Activated CD8-positive, alpha-beta T cell treated with anti-CD3 and anti-CD28 coated beads for 36 hours (primary cell): ENCODE data around the gene RIMBP2. TPM values are rescaled to one million over a fixed set of nuclear protein-coding genes. Genes with fewer than 3 reads are reported as not detected.

Experiments
- ATAC-seq: fragments of 200-7000 bp; cut with Tn5 transposase; one replicate; pipeline ENCODE4 v1.10.0; 2021; ENCODE audit warnings: mild to moderate bottlenecking, moderate library complexity
- CTCF ChIA-PET: fragments of 350-600 bp; sonication (Branson Sonifier 250); formaldehyde crosslinking; loops from one replicate; lab custom pipeline; 2021; ENCODE audit warnings: antibody characterized with exemption; lab: Charles Lee
- POLR2A ChIA-PET: fragments of 350-600 bp; sonication (Branson Sonifier 250); formaldehyde crosslinking; loops from one replicate; lab custom pipeline; 2021; ENCODE audit warnings: antibody characterized with exemption; lab: Charles Lee
- DNase-seq: peaks from one replicate; pipeline ENCODE4 v3.0.0-alpha.2; 2020
- H3K27ac Mint-ChIP-seq: one replicate; pipeline ENCODE4 v1.8.0; 2021; ENCODE audit warnings: mild to moderate bottlenecking, mixed read lengths
- H3K27me3 Mint-ChIP-seq: one replicate; pipeline ENCODE4 v1.8.0; 2021; ENCODE audit warnings: mixed read lengths
- H3K36me3 Mint-ChIP-seq: one replicate; pipeline ENCODE4 v1.8.0; 2021; ENCODE audit warnings: low read depth, mixed read lengths
- H3K4me1 Mint-ChIP-seq: one replicate; pipeline ENCODE4 v1.8.0; 2021; ENCODE audit warnings: low read depth, mixed read lengths
- H3K4me3 Mint-ChIP-seq: one replicate; pipeline ENCODE4 v1.8.0; 2021; ENCODE audit warnings: mild to moderate bottlenecking, moderate library complexity, mixed read lengths
- H3K9me3 Mint-ChIP-seq: one replicate; pipeline ENCODE4 v1.8.0; 2021; ENCODE audit warnings: mixed read lengths
- intact Hi-C: fragments of 100-400 bp; cut with micrococcal nuclease; formaldehyde crosslinking; loops from one replicate; pipeline ENCODE4 v1.10.0; 2022
- total RNA-seq, 2 experiments: library from RNA; stranded (reverse); gene quantifications; one replicate each; pipeline ENCODE4 v1.2.3, GENCODE V29; 2021
- TF ChIP-seq, protein P1 (sequence below): fragments of 200-600 bp; IDR thresholded peaks from one replicate; pipeline ENCODE4 v1.8.0; 2022; ENCODE audit warnings: antibody characterized with exemption, mild to moderate bottlenecking

Gene RIMBP2
- total RNA-seq, 2 experiments from 2014 or later: not detected

GRCh38 chr12:130437555-130438242 is 278.4 kb downstream of the RIMBP2 start:
- intact Hi-C loops: no loop called here
- ChIA-PET CTCF (no interaction called here), POLR2A (no interaction called here)
- Mint-ChIP-seq H3K36me3 (no peaks in the 10 kb centered on the region), H3K9me3 (peaks cover 5% of the 10 kb centered on the region), H3K27ac (no peak overlapping the region), H3K27me3 (no peaks in the 10 kb centered on the region), H3K4me1 (no peaks in the 10 kb centered on the region), H3K4me3 (no peak overlapping the region)
- TF ChIP-seq, protein P1, sequence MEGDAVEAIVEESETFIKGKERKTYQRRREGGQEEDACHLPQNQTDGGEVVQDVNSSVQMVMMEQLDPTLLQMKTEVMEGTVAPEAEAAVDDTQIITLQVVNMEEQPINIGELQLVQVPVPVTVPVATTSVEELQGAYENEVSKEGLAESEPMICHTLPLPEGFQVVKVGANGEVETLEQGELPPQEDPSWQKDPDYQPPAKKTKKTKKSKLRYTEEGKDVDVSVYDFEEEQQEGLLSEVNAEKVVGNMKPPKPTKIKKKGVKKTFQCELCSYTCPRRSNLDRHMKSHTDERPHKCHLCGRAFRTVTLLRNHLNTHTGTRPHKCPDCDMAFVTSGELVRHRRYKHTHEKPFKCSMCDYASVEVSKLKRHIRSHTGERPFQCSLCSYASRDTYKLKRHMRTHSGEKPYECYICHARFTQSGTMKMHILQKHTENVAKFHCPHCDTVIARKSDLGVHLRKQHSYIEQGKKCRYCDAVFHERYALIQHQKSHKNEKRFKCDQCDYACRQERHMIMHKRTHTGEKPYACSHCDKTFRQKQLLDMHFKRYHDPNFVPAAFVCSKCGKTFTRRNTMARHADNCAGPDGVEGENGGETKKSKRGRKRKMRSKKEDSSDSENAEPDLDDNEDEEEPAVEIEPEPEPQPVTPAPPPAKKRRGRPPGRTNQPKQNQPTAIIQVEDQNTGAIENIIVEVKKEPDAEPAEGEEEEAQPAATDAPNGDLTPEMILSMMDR: no peak
- ATAC-seq: no peak
- no peak for DNase-seq

GRCh38 chr12:130436741-130437501 is 279.2 kb downstream of the RIMBP2 start:
- DNase-seq (no peak), ATAC-seq (no peak)
- Mint-ChIP-seq H3K27ac (no peak overlapping the region), H3K36me3 (no peaks in the 10 kb centered on the region), H3K4me1 (no peaks in the 10 kb centered on the region), H3K4me3 (no peak overlapping the region), H3K9me3 (peaks cover 5% of the 10 kb centered on the region), H3K27me3 (no peaks in the 10 kb centered on the region)
- CTCF ChIA-PET: no interaction called here
- TF ChIP-seq, protein P1: no peak
- intact Hi-C loops: no loop called here
- POLR2A ChIA-PET: no interaction called here

GRCh38 chr12:130435826-130436225 is 280.3 kb downstream of the RIMBP2 start:
- no peaks in the 10 kb centered on the region for H3K27me3 Mint-ChIP-seq
- peaks cover 5% of the 10 kb centered on the region for H3K9me3 Mint-ChIP-seq
- TF ChIP-seq, protein P1: no peak
- no peak overlapping the region for H3K4me3 Mint-ChIP-seq
- ChIA-PET POLR2A (no interaction called here), CTCF (no interaction called here)
- no peaks in the 10 kb centered on the region for H3K4me1 Mint-ChIP-seq
- H3K27ac Mint-ChIP-seq: no peak overlapping the region
- DNase-seq (no peak), ATAC-seq (no peak)
- no peaks in the 10 kb centered on the region for H3K36me3 Mint-ChIP-seq
- intact Hi-C loops: no loop called here

GRCh38 chr12:130435331-130435730 is 280.8 kb downstream of the RIMBP2 start:
- Mint-ChIP-seq H3K27me3 (no peaks in the 10 kb centered on the region), H3K27ac (no peak overlapping the region), H3K9me3 (peaks cover 5% of the 10 kb centered on the region), H3K4me3 (no peak overlapping the region), H3K36me3 (no peaks in the 10 kb centered on the region), H3K4me1 (no peaks in the 10 kb centered on the region)
- CTCF ChIA-PET: no interaction called here
- ATAC-seq (no peak), DNase-seq (no peak)
- intact Hi-C loops: no loop called here
- TF ChIP-seq, protein P1: no peak
- POLR2A ChIA-PET: no interaction called here

- intact Hi-C loops: no loop called here
- DNase-seq (no peak), ATAC-seq (no peak)
- CTCF ChIA-PET: no interaction called here
- POLR2A ChIA-PET: no interaction called here
- TF ChIP-seq, protein P1: no peak
- H3K4me3 Mint-ChIP-seq: no peak overlapping the region
- H3K9me3 Mint-ChIP-seq: peaks cover 5% of the 10 kb centered on the region
- no peak overlapping the region for H3K27ac Mint-ChIP-seq
- H3K36me3 Mint-ChIP-seq: no peaks in the 10 kb centered on the region
- no peaks in the 10 kb centered on the region for H3K4me1 Mint-ChIP-seq
- H3K27me3 Mint-ChIP-seq: no peaks in the 10 kb centered on the region
Measured at GRCh38 chr12:130434560-130434959, 281.5 kb downstream of the RIMBP2 start.
